HL-60 (cell line): Measurements from ENCODE around the gene ZNF789.

Experiments used
- DNase-seq, 2 experiments: peaks; one replicate each; pipeline ENCODE4 v3.0.0-alpha.2; 2010 to 2020; ENCODE audit warnings: low read depth in 1 of 2, low spot score in 1 of 2
- H3K27ac ChIP-seq: fragments of 250-450 bp; sonication (Bioruptor Pico); replicated peaks from 2 replicates; pipeline ENCODE4 v1.5.1; 2020; ENCODE audit warnings: mild to moderate bottlenecking, moderate library complexity
- H3K27me3 ChIP-seq: fragments of 250-450 bp; sonication (Bioruptor Pico); 2 replicates; pipeline ENCODE4 v1.5.1; 2021; ENCODE audit warnings: mild to moderate bottlenecking, moderate library complexity; ENCODE audit not compliant: insufficient read depth, poor library complexity, severe bottlenecking
- H3K4me3 ChIP-seq: replicated peaks from 2 replicates; pipeline ENCODE4 v1.5.1; 2011; ENCODE audit warnings: mild to moderate bottlenecking, control low read depth, low read length; ENCODE audit not compliant: insufficient read depth
- GABPA ChIP-seq: IDR thresholded peaks from 2 replicates; pipeline ENCODE4 v1.6.1; 2012; ENCODE audit warnings: low read depth
- POLR2AphosphoS5 ChIP-seq: IDR thresholded peaks from 2 replicates; pipeline ENCODE4 v1.6.1; 2012; ENCODE audit warnings: low read depth
- SPI1 ChIP-seq: IDR thresholded peaks from 2 replicates; pipeline ENCODE4 v1.6.1; 2012; ENCODE audit warnings: low read depth, mild to moderate bottlenecking, borderline replicate concordance
- TF ChIP-seq, protein P1 (sequence below): IDR thresholded peaks from one replicate; pipeline ENCODE4 v1.5.1; 2011; ENCODE audit warnings: low read length, control low read depth, inconsistent platforms; ENCODE audit not compliant: insufficient read depth
- TF ChIP-seq, protein P2 (sequence below): IDR thresholded peaks from 2 replicates; pipeline ENCODE4 v1.6.1; 2012; ENCODE audit warnings: low read depth; ENCODE audit not compliant: insufficient replicate concordance

Gene ZNF789

DNA sequence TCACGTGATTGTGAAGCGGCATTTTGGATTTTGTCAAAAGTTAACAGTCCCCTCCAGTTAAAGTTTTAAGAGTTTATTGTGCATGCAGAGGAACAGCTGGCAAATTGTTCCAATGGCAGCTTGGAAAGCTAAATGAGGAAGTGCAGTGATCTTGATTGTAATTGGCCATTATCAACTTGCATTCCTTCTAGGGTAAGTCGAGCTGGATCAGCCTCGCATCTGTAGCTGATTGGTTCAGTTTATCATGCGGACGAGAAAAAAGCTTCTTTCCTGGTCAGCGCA, 566 bp downstream of the ZNF789 start:
- Histone ChIP-seq H3K4me3 (peak overlapping the region; percentile 97), H3K27me3 (no peaks in the 10 kb centered on the region), H3K27ac (peak overlapping the region; percentile 88)
- TF ChIP-seq POLR2AphosphoS5 (no peak), GABPA (no peak), SPI1 (peak; percentile 100)
- TF ChIP-seq, protein P1, sequence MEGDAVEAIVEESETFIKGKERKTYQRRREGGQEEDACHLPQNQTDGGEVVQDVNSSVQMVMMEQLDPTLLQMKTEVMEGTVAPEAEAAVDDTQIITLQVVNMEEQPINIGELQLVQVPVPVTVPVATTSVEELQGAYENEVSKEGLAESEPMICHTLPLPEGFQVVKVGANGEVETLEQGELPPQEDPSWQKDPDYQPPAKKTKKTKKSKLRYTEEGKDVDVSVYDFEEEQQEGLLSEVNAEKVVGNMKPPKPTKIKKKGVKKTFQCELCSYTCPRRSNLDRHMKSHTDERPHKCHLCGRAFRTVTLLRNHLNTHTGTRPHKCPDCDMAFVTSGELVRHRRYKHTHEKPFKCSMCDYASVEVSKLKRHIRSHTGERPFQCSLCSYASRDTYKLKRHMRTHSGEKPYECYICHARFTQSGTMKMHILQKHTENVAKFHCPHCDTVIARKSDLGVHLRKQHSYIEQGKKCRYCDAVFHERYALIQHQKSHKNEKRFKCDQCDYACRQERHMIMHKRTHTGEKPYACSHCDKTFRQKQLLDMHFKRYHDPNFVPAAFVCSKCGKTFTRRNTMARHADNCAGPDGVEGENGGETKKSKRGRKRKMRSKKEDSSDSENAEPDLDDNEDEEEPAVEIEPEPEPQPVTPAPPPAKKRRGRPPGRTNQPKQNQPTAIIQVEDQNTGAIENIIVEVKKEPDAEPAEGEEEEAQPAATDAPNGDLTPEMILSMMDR: no peak
- TF ChIP-seq, protein P2, sequence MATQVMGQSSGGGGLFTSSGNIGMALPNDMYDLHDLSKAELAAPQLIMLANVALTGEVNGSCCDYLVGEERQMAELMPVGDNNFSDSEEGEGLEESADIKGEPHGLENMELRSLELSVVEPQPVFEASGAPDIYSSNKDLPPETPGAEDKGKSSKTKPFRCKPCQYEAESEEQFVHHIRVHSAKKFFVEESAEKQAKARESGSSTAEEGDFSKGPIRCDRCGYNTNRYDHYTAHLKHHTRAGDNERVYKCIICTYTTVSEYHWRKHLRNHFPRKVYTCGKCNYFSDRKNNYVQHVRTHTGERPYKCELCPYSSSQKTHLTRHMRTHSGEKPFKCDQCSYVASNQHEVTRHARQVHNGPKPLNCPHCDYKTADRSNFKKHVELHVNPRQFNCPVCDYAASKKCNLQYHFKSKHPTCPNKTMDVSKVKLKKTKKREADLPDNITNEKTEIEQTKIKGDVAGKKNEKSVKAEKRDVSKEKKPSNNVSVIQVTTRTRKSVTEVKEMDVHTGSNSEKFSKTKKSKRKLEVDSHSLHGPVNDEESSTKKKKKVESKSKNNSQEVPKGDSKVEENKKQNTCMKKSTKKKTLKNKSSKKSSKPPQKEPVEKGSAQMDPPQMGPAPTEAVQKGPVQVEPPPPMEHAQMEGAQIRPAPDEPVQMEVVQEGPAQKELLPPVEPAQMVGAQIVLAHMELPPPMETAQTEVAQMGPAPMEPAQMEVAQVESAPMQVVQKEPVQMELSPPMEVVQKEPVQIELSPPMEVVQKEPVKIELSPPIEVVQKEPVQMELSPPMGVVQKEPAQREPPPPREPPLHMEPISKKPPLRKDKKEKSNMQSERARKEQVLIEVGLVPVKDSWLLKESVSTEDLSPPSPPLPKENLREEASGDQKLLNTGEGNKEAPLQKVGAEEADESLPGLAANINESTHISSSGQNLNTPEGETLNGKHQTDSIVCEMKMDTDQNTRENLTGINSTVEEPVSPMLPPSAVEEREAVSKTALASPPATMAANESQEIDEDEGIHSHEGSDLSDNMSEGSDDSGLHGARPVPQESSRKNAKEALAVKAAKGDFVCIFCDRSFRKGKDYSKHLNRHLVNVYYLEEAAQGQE: no peak
- DNase-seq: peak in 1 of 2 experiments; percentile 77

GRCh38 chr7:99476107-99476506, 3.4 kb downstream of the ZNF789 start:
- Histone ChIP-seq H3K4me3 (no peak overlapping the region), H3K27me3 (no peaks in the 10 kb centered on the region), H3K27ac (no peak overlapping the region)
- no peak for DNase-seq
- no peak for TF ChIP-seq SPI1
- no peak for TF ChIP-seq GABPA
- TF ChIP-seq, protein P1: no peak
- no peak for TF ChIP-seq POLR2AphosphoS5
- TF ChIP-seq, protein P2: no peak

GRCh38 chr7:99478464-99479440, 6.1 kb downstream of the ZNF789 start:
- TF ChIP-seq, protein P1: no peak
- TF ChIP-seq, protein P2: no peak
- no peak for TF ChIP-seq POLR2AphosphoS5
- TF ChIP-seq SPI1: no peak
- Histone ChIP-seq H3K27me3 (no peaks in the 10 kb centered on the region), H3K27ac (no peak overlapping the region), H3K4me3 (no peak overlapping the region)
- DNase-seq: no peak
